Testis (tissue), 2 donors: ENCODE data around the gene MAN2A1.

Experiments
- CTCF ChIP-seq, 3 experiments: fragments of 450-650 bp in 2 of 3; fragments of 200-600 bp in 1 of 3; sonication (generic) in 1 of 3; IDR thresholded peaks; one replicate each; pipeline ENCODE4 v1.5.1; 2016 to 2019; ENCODE audit warnings: antibody characterized with exemption in 3 of 3, mild to moderate bottlenecking in 2 of 3, moderate library complexity in 1 of 3
- POLR2A ChIP-seq: fragments of 450-650 bp; IDR thresholded peaks from one replicate; pipeline ENCODE4 v1.6.1; 2017; ENCODE audit warnings: antibody characterized with exemption, mild to moderate bottlenecking, moderate library complexity

- TF ChIP-seq CTCF (IDR thresholded peaks at IDR 0.05) (no peak), POLR2A (no peak)
These were observed 7.6 kb downstream of the MAN2A1 start for GRCh38 chr5:109697339-109697738.
